CD14-positive monocyte (primary cell): Measurements from ENCODE around the gene LIPN. TPM values are rescaled to one million over a fixed set of nuclear protein-coding genes. Genes with fewer than 3 reads are reported as not detected.

ENCODE experiments used
- DNase-seq, 3 donors: peaks; one replicate each; pipeline ENCODE4 v3.0.0-alpha.2; 2011 to 2022
- H2AFZ ChIP-seq: 2 replicates; pipeline ENCODE4 v1.6.0; 2012; ENCODE audit warnings: mild to moderate bottlenecking, low read depth, low read length, inconsistent platforms; ENCODE audit not compliant: insufficient read depth, poor library complexity, severe bottlenecking
- H3K27ac ChIP-seq, 2 donors: 1 replicate in 1 of 2; 2 replicates in 1 of 2; pipeline ENCODE4 v1.5.1; 2012 to 2013; ENCODE audit warnings: low read length in 2 of 2, control low read depth in 1 of 2, inconsistent platforms in 1 of 2, low read depth in 1 of 2, mild to moderate bottlenecking in 1 of 2
- H3K27me3 ChIP-seq, 2 donors: one replicate each; pipeline versions ENCODE4 v1.6.0 to v1.6.1; 2011 to 2013; ENCODE audit warnings: low read length in 2 of 2; ENCODE audit not compliant: control insufficient read depth in 2 of 2, insufficient read depth in 2 of 2
- H3K36me3 ChIP-seq, 2 donors: replicated peaks in 1 of 2; 1 replicate in 1 of 2; 2 replicates in 1 of 2; pipeline versions ENCODE4 v1.5.1 to v1.6.1; 2012 to 2013; ENCODE audit warnings: low read length in 2 of 2, control low read depth in 1 of 2, inconsistent platforms in 1 of 2, mild to moderate bottlenecking in 1 of 2; ENCODE audit not compliant: insufficient read depth in 2 of 2, control insufficient read depth in 1 of 2
- H3K4me1 ChIP-seq, 2 donors: 1 replicate in 1 of 2; 2 replicates in 1 of 2; pipeline versions ENCODE4 v1.5.1 to v1.6.1; 2012 to 2013; ENCODE audit warnings: low read length in 2 of 2, control low read depth in 1 of 2, inconsistent platforms in 1 of 2, mild to moderate bottlenecking in 1 of 2, moderate library complexity in 1 of 2; ENCODE audit not compliant: insufficient read depth in 2 of 2, control insufficient read depth in 1 of 2
- H3K4me2 ChIP-seq: replicated peaks from 2 replicates; pipeline ENCODE3; 2012; ENCODE audit warnings: low read length, moderate library complexity, mild to moderate bottlenecking; ENCODE audit not compliant: poor library complexity, severe bottlenecking; ENCODE audit errors: extremely low read depth
- H3K4me3 ChIP-seq, 3 experiments: fragments of 200-600 bp in 1 of 3; sonication (generic) in 1 of 3; replicated peaks in 1 of 3; 1 replicate in 2 of 3; 2 replicates in 1 of 3; pipeline ENCODE4 v1.5.1; 2011 to 2013; ENCODE audit warnings: low read length in 3 of 3, mild to moderate bottlenecking in 3 of 3, control low read depth in 2 of 3, low read depth in 2 of 3, inconsistent platforms in 1 of 3, moderate library complexity in 1 of 3
- H3K79me2 ChIP-seq: 2 replicates; pipeline ENCODE4 v1.6.0; 2012; ENCODE audit warnings: mild to moderate bottlenecking, control low read depth, inconsistent platforms, low read length, moderate library complexity; ENCODE audit not compliant: insufficient read depth
- H3K9ac ChIP-seq: 2 replicates; pipeline ENCODE4 v1.6.0; 2017; ENCODE audit warnings: low read length, mild to moderate bottlenecking; ENCODE audit not compliant: insufficient read depth, poor library complexity, severe bottlenecking
- H3K9me3 ChIP-seq, 2 donors: replicated peaks in 1 of 2; 1 replicate in 1 of 2; 2 replicates in 1 of 2; pipeline versions ENCODE4 v1.5.1 to v1.6.1; 2012 to 2013; ENCODE audit warnings: low read length in 2 of 2, control low read depth in 1 of 2; ENCODE audit not compliant: control insufficient read depth in 1 of 2, insufficient read depth in 1 of 2
- H4K20me1 ChIP-seq: 2 replicates; pipeline ENCODE4 v1.6.0; 2012; ENCODE audit warnings: mild to moderate bottlenecking, low read length, control low read depth, moderate library complexity; ENCODE audit not compliant: insufficient read depth
- H3K27ac Mint-ChIP-seq, 7 donors: one replicate each; pipeline ENCODE4 v1.8.0; 2020; ENCODE audit warnings: mild to moderate bottlenecking in 7 of 7, mixed read lengths in 7 of 7, moderate library complexity in 6 of 7, inconsistent platforms in 2 of 7
- H3K27me3 Mint-ChIP-seq, 3 donors: one replicate each; pipeline ENCODE4 v1.8.0; 2021 to 2022; ENCODE audit warnings: low read depth in 3 of 3, mild to moderate bottlenecking in 3 of 3, mixed read lengths in 3 of 3, moderate library complexity in 3 of 3, inconsistent platforms in 1 of 3
- H3K36me3 Mint-ChIP-seq, 2 donors: one replicate each; pipeline ENCODE4 v1.8.0; 2020; ENCODE audit warnings: mixed read lengths in 2 of 2, inconsistent platforms in 1 of 2, mild to moderate bottlenecking in 1 of 2
- H3K4me1 Mint-ChIP-seq: one replicate; pipeline ENCODE4 v1.8.0; 2020; ENCODE audit warnings: mild to moderate bottlenecking, mixed read lengths
- H3K4me3 Mint-ChIP-seq, 2 donors: one replicate each; pipeline ENCODE4 v1.8.0; 2020; ENCODE audit warnings: mild to moderate bottlenecking in 2 of 2, mixed read lengths in 2 of 2, moderate library complexity in 1 of 2
- H3K9me3 Mint-ChIP-seq, 7 donors: one replicate each; pipeline ENCODE4 v1.8.0; 2020 to 2022; ENCODE audit warnings: mixed read lengths in 7 of 7, mild to moderate bottlenecking in 6 of 7, moderate library complexity in 6 of 7, inconsistent platforms in 2 of 7
- CTCF ChIP-seq: fragments of 200-600 bp; IDR thresholded peaks from one replicate; pipeline ENCODE4 v1.8.0; 2022; ENCODE audit warnings: antibody characterized with exemption, mild to moderate bottlenecking
- WGBS: methylation state at CpG from one replicate; pipeline ENCODE4 v1.1.5; 2013; ENCODE audit warnings: missing lambda C conversion rate; ENCODE audit not compliant: insufficient coverage; 5-methylcytosine and 5-hydroxymethylcytosine counted together
- intact Hi-C, 2 donors: fragments of 100-400 bp; cut with micrococcal nuclease; formaldehyde crosslinking; loops; one replicate each; pipeline versions ENCODE4 v1.15.0 to v1.15.1; 2023
- polyA plus RNA-seq, 3 donors: library from polyadenylated mRNA; depleted of rRNA in 1 of 3; unstranded in 2 of 3; stranded (reverse) in 1 of 3; fragments of 300-500 nt in 2 of 3; fragments of >200 nt in 1 of 3; fragmentation: Illumina TruSeq in 2 of 3; gene quantifications; 1 replicate in 2 of 3; 2 replicates in 1 of 3; pipeline ENCODE4 v1.2.3, GENCODE V29; 2012 to 2021

LIPN gene
- polyA plus RNA-seq, 3 donors, result 8.9 to 12.9 (median 10.1) TPM

- H3K4me3 Mint-ChIP-seq, result no peak overlapping the region
- Histone ChIP-seq H3K4me2 (no peak overlapping the region), H4K20me1 (no peaks in the 10 kb centered on the region), H3K27ac (no peak overlapping the region), H3K27me3 (no peaks in the 10 kb centered on the region), H3K4me3 (no peak overlapping the region), H3K9ac (no peak overlapping the region), H2AFZ (no peak overlapping the region), H3K4me1 (no peaks in the 10 kb centered on the region), H3K36me3 (peaks cover 2 to 17% of the 10 kb centered on the region in 2 donors), H3K9me3 (no peaks in the 10 kb centered on the region), H3K79me2 (no peaks in the 10 kb centered on the region)
- no peaks in the 10 kb centered on the region for H3K4me1 Mint-ChIP-seq
- H3K27ac Mint-ChIP-seq, result no peak overlapping the region
- no peaks in the 10 kb centered on the region for H3K9me3 Mint-ChIP-seq
- H3K36me3 Mint-ChIP-seq, result peaks cover 23 to 24% of the 10 kb centered on the region in 2 donors
- H3K27me3 Mint-ChIP-seq, result peaks cover 0 to 2% (median 0%) of the 10 kb centered on the region in 3 donors
- no peak for TF ChIP-seq CTCF
- WGBS, result no CpG with 5 or more reads among the region's 3 CpGs
- no peak for DNase-seq
- intact Hi-C loops, result loop anchor here in 1 of 2 donors (10.0 kb wide), 1 partner anchor 124 kb away; no protein-coding TSS in a partner anchor
These were observed 59.5 kb downstream of the LIPN start for GRCh38 chr10:88819290-88819689.

GRCh38 chr10:88820748-88821401, 61.1 kb downstream of the LIPN start:
- no peaks in the 10 kb centered on the region for H3K9me3 ChIP-seq
- Mint-ChIP-seq H3K27ac (no peak overlapping the region), H3K9me3 (no peaks in the 10 kb centered on the region), H3K4me3 (no peak overlapping the region), H3K4me1 (no peaks in the 10 kb centered on the region), H3K36me3 (peaks cover 29 to 31% of the 10 kb centered on the region in 2 donors), H3K27me3 (peaks cover 0 to 2% (median 0%) of the 10 kb centered on the region in 3 donors)
- no peak for TF ChIP-seq CTCF
- no peaks in the 10 kb centered on the region for H3K4me1 ChIP-seq
- H3K27ac ChIP-seq, result no peak overlapping the region
- H4K20me1 ChIP-seq, result no peaks in the 10 kb centered on the region
- peaks cover 5 to 28% of the 10 kb centered on the region in 2 donors for H3K36me3 ChIP-seq
- peak in 1 of 3 donors; percentile 21 for DNase-seq
- no peaks in the 10 kb centered on the region for H3K79me2 ChIP-seq
- no peak overlapping the region for H2AFZ ChIP-seq
- H3K4me3 ChIP-seq, result no peak overlapping the region
- no peak overlapping the region for H3K9ac ChIP-seq
- H3K27me3 ChIP-seq, result no peaks in the 10 kb centered on the region
- H3K4me2 ChIP-seq, result no peak overlapping the region
- intact Hi-C loops, result no loop called here
